ENCODE measurements around the gene EVI5.
A peak's percentile ranks its signal among the peaks of the same experiment; 100 is the strongest.

Gene EVI5

DNA sequence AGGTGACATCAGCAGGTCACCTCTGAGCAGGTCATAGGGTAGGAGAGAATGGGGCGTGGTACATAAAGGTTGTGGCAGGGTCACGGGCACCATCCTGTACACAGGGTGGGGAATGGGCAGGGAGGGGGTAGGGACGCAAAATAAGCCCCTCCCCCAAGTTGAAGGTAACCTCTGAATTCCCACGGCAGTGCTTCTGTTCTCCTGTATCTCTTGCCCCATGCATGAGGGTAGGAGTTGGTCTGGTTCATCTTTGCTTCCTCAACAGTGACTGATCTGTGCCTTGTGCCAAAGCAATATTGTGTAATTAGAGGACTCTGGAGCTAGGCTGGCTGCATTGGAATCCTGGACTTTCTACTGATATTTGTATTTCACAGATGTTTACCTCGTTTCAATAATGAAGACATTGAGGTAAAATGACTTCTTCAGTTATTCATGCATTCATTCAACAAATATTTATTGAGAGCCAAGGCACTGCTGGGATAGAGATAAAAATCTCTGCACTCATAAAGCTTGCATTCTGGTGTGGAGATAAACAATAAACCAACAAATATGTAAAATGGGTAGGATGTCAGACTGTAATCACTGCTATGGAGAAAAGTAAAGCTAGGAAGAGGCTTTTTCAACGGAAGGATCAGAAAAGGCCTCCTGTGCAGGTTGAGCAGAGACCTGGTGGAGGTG is 279.8 kb downstream of the EVI5 start:
- DNase-seq: no peak

DNA sequence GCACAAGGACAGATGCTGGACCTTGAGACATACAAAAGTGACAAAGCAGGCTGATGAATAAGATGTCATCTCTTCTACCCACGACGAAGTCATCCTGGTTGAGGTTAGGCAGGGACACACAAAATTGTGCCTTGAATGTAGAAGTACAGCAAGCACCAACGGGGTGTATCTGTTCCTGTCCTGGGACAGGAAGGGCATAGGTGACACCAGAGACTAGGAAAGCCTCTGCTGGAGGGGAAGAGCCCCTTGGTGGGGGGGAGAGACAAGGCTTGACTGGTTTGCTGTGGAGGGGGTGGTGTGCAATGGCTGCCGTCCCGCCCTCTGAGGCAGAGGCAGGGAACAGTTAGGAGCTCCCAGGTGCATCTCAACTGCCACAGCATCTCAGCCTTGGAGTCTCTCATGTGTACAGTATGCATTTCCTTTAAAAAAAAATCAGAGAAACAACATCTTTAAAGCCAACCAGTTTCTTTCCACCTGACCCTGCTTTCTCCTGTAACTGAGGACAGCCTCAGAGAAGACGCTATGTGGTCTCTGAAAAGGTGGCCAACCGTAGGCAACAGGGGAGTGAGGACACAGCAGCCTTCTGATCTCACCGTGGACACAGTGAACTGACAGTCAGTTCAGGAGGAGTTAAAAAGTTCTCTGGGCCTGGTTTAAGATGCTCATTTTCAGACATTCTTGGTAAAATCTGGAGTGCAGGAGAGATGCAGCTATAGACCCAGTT is 280.5 kb downstream of the EVI5 start:
- no peak for DNase-seq

DNA sequence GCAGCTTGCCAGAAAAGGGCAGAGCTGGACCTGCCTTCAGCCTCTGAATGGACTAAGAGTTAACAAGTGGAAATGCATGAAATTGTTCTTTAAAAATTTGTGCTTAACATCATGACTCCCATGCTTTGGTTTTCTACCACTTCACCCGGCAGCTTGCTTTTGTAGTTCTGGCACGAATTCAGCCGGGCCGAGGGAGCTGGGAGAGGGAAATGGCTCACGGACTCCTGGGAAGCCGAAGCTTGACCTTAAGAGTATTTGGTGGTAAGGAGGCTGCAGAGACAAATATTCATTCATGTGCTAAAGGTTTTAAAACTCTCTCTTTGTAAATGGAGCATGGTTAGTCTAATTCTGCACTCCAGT is 281.0 kb downstream of the EVI5 start:
- DNase-seq: no peak

DNA sequence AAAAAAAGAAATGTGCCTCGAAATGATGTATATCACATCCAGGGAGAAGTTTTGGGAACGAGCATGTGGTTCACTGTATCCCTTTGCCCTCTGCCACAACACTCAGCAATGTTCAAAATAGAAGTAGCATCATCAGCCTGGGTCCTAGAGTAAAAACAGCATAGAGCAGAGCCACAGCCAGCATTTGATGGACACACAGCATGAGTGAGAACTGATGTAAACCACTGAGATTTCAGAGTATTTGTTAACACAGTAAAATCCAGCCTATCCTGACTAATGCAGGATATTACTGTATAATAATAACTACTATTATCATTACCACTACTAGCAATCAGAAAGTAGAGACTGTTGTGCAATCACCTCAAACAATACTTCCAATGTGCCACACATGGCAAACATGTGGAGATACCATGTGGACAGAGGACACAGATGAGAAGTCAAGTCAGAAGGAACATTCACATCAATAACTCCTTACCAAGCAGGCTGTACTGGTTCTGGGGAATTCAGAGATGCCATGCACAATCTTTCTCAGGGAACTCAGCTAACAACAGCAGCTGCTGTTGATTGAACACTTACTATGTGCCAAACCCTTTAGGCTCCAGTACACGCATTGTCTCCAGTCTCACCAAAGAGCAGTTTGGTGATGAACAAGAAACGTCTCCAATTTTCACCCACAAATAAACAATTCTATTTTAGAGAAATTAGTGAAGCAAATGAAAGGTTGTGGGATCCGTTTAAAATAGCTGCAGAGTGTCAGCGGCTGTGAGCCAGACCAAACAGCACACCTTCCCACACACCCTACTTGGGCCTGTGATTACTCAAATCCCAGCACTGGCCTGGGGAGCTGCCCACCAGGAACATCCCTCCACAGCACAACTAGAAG is 281.6 kb downstream of the EVI5 start:
- no peak for DNase-seq

DNA sequence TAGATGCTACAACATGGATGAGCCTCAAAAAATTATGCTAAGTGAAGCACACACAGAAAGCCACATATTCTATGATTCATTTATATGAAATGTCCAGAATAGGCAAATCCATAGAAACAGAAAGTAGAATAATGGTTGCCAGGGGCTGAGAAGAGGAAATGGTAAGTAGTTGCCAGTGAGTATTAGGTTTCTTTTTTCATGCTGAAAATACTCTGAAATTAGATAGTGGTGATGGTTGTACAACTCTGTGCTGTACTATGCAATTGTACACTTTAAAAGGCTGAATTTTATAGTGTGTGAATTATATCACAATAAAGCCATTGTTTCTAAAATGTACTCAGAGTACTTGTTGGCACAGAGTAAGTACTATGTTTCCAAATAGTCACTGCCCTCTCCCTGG is 282.7 kb downstream of the EVI5 start:
- DNase-seq: no peak

DNA sequence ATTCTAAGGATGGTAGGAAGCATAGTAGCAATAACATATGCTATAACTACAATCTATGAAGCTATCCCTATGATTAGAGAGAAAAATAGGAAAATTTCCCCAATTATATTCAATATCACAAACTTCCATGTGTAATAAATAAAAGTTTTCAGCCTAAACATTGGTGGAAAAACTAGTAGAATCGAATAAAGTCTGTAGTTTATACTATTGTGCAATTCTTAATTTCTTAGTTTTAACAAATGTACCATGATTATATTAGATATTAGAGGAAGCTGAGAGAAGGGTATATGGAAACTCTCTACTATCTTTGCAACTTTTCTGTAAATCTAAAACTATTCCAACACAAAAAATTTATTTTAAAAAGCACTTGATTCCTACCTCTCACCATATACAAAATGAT is 284.4 kb downstream of the EVI5 start:
- no peak for DNase-seq

DNA sequence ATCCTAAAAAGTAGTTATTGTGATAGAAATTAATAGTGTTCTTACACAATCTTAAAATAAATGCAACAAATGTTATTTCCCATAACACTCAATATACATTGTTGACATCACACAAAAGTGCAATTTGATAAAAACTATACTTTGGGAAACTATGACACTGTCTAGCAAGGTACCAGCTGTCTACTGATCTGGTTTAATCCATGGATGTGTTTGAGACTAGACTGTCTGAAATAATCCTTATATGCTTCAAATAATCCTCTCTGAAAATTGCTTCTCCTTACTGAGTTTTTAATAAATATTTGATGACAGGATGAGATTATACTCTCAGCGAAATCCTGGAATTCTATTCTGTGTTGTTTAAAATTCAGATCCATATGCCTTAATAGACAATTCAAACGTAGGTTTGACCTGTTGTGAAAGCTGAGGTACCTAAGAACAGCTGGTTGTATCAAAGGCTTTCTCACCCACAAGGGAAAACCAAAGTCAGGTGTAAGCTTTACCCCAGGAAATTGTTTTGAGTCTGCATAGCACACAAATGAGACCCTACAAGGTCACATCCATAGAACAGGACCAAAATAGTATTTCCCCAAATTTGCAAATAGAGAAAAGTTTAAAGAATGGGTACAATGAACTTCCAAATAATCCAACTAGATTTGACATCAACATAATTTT is 289.4 kb downstream of the EVI5 start:
- no peak for DNase-seq

DNA sequence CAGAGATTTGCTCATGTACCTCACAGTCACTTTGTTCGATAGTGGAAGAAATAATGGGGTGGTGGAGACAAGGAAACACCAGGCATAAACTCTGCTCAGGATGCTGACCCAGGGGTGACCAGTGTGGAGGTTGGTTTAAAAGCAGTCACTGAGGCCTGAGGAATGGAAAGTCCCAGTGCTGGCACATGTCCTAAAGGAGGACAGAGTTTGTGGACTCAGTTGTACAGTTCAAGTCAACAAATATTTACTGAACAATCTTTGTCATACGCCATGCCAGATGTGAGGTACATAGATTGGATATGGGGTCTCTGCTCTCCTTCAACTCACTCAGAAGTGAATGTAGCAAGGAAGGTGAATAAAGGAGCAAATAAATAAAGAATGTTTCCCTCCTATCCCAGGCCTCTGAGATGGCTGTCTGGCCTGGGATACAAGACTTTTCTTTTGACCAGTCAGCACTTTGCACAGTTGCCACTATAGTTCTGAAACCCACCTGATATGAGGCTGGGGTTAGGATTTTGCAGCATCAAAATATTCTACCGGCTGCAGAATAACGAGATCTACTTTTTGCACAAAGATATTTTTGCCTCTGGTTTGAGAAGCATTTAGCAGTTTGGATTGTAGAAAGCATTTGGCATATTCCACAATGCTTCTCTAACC is 290.3 kb downstream of the EVI5 start:
- DNase-seq: no peak

DNA sequence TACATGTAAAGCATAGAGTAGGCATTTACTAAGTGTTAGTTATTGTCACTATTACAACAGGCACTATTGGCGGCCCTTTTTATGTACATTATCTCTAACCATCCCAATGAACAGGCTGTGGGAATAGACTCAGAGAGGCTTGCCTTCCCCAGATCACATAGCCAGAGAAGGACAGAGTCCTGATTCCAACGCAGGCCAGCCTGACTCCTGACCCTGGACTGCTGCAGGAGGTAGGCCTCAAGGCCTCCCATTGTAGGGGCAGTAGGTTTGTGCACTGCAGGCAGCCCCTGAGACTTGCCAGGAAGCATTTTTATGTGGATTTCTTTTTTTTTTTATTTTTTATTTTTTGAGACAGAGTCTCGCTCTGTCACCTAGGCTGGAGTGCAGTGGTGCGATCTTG is 291.8 kb downstream of the EVI5 start:
- no peak for DNase-seq

DNA sequence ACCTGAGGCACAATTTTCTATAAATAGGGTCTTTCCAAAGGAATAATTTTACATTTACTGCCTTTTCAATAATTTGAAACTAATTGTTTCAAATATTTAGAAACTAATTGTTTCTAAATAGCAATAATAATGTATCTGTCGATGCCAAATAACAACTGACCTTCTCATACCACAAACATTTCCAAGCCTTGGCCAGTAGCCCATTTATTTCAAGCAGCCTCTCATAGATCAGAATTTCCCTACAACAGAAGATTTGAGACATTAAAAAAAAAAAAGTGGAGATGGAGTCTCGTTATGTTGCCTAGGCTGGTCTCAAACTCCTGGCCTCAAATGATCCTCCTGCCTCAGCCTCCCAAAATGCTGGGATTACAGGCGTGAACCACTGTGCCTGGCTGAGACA is 296.1 kb downstream of the EVI5 start:
- no peak for DNase-seq

DNA sequence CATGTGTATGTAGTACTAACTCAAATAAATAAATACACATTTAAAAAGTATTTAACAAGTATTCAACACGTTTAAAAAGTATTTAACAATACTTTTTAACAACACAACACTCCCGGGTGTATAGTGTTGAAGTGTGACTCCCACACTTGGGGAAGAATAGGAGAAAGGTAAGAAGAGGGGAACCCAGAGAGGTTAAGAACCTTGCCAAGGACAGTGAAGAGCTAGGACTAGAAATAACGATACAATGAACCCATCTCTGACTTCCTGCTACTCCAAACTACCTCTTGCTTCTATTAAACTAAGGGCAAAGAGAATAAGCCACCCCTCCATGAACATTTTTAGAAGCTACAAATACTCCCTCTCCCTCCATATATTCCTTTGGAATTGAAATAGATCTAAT is 296.5 kb downstream of the EVI5 start:
- DNase-seq: no peak

DNA sequence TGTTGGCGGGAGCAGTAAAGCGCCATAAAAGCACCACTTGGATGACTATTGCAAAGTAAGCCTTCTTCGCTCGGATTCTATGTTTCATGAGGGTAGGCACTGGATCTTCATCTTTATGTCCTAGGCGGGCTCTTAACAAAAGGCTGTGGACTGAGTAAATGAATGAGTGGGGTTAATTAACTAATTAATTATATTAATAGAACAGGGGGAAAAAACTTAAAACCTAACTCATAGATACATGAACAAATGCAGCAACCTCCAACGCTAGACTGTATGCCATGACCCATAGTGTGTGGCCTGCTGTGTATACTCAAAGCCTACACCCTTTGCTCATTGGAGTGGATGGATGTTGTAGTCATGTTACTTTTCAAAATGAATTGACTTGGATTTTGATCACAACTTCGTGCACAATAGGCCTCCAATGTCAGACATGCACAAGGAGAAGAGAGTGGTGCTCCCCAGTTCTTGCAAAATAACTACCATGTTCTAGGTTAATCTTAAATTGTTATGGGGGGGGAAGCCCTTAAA is 297.8 kb downstream of the EVI5 start:
- no peak for DNase-seq

DNA sequence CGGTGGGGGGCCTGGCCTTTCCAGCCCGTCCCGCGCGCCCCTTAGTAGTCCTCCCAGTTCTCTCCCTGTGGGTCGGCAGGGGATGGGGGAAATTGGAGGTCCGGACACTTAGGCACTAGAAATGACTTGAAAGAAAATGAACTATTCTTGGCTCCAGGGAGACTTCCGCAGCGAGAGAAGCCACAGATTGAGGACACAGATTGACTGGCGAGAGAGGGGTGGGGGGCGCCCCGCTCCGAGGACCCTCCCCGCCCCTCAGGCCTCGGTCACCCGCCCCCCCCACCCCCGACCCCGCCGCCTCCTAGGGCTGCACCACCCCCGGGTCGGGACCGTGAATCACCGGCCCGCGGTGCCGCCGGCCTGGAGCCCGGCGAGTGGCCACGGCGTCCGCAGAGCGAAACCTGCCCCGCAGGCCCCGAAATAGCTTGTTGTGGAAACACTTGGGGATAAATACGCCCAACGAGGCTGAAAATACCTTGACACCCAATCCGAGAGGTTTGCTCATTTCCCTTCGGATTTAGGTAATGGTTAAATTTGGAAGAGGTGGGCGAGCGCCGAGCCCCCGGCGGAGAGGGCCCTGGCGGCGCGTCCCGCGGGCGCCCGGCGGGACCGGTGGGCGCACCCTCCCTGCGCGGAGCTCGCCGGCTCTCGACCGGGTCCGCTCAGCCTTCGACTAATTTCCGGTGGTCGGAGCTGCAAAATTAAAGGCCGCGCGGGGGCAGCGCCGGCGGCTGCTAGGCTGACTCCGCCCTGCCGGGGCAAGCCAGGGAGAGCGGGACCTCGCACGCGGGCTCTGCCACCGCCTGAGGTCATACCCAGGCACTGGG is 298.4 kb downstream of the EVI5 start, which contains the start of gene GFI1:
Gene GFI1, minus strand, starts transcription at position 675 of the 827 bp plus-strand sequence. CDS start 3,438 bp downstream, outside the sequence.
- DNase-seq: no peak

DNA sequence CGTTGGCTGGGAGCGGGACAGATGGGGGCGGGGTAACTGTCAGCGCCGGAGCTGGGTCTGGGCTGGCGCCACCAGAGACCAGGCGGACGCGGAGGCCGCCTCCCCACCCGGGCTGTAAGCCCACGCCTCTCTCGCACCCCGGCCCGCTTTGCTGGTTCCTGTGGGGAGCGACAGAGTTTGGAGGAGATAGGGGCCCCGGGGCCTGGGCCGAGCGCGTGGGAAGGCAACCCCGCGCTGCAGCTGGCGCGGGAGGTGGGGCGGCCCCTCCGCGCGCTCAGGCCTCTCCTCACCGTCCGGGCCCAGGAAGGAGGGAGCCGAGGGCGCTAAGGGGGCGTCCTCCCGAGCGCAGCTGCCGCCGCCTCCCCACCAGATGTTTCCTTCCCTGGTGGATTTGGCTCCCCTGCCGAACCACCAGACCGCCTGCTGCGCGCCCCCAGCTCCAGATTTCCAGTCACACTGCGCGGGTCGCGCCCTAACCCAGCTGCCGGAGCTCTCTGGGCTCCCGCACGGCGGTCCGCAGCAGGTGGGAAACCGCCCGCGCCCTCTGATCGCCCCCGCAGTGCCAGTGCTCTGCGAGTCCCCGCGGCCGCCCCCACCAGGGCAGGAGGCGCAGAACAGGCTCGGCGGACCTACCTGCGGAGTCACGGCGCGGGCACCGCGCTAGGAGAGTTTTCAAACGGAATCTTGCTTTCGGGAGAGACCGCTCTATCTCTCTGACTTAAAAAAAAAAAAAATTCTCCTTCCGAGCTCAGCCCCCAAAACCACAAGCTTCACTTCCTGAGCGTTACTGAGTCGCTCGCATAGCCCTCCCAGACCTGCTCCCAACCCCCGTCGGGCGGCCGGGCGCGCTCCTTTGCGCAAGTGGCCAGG is 299.3 kb downstream of the EVI5 start:
- no peak for DNase-seq

DNA sequence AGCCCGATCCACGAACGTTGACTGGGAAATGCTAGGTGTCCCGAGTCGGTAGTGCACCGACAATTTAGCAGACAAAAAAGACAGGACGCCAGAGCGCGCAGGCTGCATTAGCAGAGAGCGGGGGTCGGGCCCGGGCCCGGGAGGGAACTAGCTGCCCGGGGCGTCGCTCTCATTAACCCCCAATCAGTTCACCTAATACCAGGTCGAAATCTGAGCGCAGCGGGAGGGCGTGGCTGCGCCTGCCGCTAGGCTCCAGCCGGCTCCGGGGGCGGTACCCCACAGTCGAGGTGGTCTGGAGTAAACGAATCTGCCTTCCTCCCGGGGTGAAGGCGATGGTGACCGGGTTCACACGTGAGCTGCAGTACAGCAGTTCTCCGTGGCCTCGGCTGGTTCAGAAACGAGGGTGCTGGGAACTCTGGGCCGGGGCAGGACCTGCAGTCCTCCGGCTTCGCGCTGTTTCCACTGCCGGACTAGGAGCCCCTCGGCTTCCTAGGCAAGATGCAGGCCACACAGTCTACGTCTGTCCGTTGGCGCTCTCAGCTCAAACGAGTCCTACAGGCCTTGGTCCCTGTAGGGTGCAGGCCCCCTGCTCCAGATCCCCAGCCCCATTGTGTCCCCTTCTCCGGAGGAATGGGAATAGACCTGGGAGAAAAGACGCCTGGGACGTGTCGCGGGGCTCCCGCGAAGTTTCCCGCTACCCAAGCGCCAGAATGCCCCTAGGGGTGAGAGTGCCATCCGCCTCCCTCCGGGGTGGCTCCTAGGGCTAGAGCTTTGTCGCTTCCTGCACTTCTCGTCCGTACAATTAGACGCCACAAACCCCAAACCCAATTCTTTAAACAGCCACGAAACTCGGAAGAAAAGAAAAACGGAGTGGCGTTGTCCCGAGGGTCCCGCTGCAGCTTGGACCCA is 300.2 kb downstream of the EVI5 start:
- DNase-seq: no peak

DNA sequence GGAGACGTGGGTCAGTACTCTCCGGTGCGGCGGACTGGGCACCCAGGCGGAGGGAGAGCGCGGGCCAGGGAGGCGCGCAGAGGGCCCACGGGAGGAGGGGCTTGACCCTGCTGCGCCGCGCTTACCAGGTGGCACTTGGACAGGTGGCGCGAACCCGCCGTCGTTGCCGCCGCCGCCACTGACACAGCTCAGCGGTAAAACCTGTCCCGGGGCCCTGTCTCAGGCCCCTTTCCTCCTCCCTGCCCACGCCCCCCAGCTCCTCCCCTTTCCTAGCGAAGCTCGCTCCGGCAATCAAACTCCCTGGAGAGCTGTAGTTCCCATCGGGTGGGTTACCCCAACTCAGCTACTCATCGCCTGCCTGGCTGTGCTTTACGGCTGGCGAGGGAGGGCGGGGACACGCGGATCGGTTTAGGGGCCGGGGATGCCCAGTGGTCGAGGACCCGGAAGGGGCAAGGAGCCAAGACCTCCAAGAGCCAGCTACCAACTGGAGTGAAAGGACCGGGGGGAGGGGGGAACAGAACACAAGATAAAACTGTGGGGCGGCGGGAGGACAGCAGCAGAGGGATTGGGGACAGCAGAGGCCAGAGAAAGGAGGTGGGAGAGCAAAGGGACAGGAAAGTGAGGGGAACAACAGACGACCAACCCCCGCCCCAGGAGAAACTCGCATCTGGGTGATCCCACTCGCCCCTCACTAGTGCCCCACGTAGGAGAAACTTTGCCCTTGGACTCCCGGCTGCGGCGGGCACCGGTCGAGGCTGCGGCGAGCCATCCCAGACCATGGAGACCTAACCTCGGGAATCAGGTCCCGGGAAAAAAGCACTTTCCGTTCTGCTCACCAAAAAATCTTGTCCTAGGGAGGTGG is 301.1 kb downstream of the EVI5 start:
- no peak for DNase-seq

DNA sequence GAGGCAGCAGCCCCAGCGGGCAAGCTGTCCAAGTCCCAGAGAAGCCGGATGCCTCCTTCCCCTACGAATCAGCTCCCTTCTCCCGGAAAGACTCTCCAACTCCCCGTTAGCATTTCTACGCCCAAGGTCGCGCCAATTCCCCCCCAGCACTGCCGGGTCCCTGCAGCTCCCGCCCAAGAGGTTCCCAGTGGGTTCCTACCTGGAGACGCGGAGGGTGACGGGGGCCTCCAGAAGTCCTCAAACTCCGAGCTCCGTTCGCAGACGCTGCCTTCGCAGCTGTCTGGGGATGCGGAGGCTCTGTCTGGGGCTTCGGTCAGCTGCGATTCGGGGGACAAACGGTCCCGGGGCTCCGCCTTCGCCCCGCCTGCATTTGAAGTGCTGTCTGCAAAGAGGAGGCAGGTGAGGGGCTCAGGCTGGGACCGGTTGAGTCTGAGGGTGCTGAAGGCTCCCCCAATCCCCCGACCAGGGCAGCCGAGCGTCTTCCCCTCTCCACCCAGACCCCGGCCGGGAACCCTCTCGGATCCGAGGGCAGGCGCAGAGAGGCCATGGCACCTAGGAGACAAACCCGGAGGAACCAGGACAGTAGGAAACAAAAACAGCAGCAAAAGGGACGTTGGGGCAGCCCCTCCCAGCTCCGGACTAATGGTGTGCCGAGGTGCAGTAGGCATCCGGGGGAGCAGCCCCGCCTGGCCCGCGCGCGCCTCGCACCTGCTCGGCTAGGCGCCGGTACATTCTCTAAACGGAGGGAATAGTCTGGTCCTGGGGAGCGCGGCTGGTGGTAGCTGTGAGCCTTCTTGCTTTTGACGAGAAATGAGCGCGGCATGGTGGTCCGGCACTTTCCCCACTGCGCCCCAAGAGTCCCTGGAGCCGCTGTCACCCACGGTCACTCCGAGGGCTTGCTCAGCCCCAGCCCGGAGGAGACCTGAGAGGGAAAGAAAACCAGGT is 302.0 kb downstream of the EVI5 start:
- DNase-seq: peak; percentile 20
